Skeletal muscle cell (primary cell): ENCODE results near the gene TPTE2.
"Not testable (repeated sequence)": the region's sequence is repeated elsewhere in the genome, so short reads cannot be mapped to it uniquely, and the experiment has no call there.

Experiments
- DNase-seq: peaks from one replicate; pipeline ENCODE4 v3.0.0-alpha.2; 2010; ENCODE audit warnings: low read depth
- H3K4me3 ChIP-seq: 2 replicates; pipeline ENCODE4 v1.5.1; 2011; ENCODE audit warnings: low read depth, mild to moderate bottlenecking, control low read depth, low read length, moderate library complexity

TPTE2 gene

DNA sequence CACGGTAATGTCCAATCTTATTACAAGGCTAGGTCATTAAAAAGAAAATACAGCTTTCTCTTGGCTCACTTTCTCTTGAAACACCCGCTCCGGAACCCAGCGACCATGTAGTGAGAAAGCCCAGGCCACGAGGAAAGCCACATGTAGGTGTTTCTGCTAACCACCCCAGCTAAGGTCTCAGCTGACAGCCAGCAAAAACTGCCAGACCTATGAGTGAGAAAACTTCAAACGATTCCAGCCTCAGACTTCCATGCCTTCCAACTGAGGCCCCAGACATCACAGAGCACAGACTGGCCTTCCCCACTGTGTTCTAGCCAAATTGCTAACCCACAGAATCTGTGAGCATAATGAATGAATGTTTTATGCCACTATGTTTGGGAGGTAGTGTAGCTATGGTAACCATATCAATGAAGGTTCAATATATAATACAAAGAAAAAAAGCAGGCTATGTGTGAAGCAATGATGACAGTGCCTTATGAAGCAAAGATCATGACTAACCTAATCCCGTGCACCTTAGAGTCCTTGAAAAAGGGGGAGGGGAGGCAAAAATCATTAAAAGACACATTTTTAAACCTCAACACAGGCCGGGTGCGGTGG is 11.9 kb upstream of the TPTE2 start:
- no peak overlapping the region for H3K4me3 ChIP-seq
- no peak for DNase-seq

DNA sequence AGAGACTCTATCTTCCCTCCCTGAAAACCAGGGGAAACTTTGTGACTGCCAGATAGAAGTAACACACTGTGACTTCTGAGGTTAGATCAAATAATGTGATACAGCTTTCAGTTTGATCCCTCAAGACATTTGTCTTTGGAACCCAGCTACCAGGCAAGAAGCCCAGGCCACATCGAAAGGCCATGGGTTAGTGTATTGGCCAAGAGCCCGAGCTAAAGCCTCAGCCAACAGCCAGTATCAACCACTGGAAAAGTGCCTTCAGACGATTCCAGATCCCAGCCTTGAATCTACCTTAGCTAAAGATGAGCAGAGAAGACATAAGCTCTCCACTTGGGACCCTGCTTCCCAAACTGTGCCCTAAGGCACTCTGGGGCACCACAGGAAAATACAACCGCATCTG is 10.9 kb upstream of the TPTE2 start:
- DNase-seq = no peak

DNA sequence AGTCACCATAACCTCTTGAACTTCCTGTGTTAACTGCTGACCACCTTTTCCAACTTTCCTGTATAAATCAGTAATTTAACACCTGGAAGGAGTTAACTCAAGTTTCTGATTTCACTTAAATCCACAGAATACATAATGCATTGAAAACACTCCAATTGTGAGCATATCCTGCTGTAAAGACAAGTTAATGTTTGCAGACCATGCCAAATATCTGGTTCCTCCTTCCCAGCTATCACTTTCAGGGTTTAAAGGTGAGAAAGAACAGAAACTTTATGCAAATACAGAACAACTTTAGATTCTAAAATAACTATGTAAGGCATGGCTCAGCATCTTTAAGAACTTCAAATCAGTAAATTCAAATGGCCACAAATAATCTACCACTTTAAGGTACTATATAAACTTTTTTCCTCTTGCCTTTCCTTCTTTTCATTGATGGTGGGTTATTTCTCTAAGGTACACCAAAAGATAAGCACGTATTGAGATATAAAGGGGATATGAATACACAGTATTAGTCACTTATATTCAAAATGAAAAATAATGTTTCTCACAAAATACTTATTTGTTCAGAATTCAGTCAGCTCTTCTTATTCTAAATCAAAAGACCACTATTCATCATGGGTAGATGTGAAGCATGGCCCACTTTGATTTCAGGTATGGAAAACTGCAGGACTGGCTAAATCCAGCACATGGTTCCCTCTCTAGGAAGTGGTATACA is 6.6 kb upstream of the TPTE2 start:
- no peak overlapping the region for H3K4me3 ChIP-seq
- DNase-seq = no peak

More for the DNA sequence above, 10.9 kb upstream of the TPTE2 start:
- H3K4me3 ChIP-seq = no peak overlapping the region

DNA sequence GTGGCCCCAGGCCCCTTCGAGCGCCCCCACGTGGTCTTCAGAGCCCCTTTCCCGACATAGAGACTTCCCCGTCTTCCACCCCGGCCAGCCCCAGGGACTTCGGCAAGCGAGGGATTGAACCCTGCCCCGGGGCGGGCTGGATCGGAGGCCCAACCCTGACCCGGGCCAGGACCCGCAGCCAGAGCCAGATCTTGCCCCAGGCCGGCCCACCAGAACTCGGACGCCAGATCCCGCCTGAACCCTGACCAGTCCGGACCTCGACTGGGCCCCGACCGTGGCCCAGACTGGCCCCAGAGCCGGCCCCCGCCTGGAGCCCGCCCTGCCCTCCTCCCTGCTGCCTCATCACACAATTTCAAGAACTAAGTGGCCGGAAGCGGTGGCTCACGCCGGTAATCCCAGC is 253 bp upstream of the TPTE2 start:
- no peak overlapping the region for H3K4me3 ChIP-seq
- DNase-seq = no peak

DNA sequence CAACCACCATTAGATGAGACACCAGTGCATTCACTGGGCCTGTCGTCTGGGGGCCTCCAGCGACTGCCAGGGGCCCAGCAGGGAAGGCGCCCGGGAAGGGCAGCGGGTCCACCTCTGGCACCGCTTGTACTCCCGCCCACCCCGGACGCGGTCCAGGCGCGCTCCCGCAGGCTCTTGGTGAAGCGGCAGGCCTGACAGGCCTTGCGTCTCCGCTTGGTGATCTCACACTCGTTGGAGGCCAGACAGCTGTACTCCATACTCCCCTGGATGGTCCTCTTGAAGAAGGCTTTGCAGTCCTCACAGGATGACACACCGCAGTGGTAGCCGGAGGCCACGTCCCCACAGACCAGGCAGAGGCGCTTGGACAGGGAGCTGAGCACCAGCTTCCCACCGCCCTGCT is 660 bp downstream of the TPTE2 start:
- not testable (repeated sequence) for DNase-seq, H3K4me3 ChIP-seq

DNA sequence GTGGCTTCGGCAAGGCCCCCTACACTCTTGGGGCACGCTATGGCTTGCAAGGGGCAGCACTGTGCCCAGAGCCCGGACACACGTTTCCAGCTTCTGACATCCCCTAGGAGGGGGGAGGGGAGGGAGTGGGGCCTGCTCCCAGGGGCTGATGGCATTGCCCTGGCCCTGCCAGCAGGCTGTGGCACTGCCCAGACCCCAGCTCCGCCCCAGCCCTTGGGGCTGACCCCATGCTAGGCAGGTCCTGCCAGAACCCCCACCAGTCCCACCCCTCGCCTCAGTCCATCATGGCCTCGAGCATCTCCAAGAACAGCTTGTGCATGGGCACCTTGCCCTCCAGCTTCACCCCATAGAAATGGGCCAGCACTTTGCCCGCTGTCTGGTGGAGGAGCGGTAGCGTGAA is 1.6 kb downstream of the TPTE2 start:
- not testable (repeated sequence) for DNase-seq

DNA sequence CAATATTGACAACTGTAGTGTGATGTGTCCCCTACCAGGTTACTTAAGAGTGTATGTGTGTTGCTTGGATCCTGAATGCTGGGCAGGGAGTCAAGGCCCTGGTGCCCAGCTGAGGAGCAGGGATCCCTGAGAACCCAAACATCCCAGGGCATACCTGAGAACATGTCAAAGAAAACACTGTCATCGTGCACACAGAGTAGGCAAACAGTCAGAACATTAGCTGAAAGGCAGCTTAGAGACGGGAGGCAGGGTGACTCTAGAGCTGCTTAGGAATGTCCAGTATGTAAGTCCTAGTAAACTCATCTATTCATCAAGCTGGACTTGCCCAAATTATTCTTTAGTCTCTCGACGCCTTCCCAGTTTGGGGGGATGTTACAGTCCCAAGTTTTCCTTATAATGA is 4.0 kb downstream of the TPTE2 start:
- not testable (repeated sequence) for H3K4me3 ChIP-seq, DNase-seq

More for the DNA sequence above, 1.6 kb downstream of the TPTE2 start:
- H3K4me3 ChIP-seq = not testable (repeated sequence)

DNA sequence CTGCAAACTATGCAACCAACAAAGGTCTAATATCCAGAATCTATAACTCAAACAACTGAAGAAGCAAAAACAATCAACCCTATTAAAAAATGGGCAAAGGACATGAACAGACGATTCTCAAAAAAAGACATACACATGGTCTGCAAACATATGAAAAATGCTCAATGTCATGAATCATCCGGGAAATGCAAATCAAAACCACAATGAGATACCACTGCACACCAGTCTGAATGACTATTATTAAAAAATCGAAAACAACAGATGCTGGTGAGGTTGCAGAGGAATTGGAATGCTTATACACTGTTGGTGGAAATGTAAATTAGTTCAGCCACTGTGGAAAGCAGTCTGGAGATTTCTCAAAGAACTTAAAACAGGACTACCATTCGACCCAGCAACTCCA is 12.1 kb downstream of the TPTE2 start:
- not testable (repeated sequence) for DNase-seq, H3K4me3 ChIP-seq

DNA sequence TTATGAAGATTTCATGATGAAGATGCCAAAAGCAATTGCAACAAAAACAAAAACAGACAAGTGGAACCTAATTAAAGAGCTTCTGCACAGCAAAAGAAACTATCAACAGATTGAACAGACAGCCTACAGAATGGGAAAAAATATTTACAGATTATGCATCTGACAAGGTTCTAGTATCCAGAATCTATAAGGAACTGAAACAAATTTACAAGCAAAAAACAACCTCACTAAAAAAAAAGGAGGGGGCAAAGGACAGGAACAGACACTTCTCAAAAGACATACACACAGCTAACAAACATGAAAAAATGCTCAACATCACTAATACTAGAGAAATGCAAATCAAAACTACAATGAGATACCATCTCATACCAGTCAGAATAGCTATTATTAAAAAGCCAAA is 35.7 kb downstream of the TPTE2 start:
- DNase-seq, H3K4me3 ChIP-seq: not testable (repeated sequence)

DNA sequence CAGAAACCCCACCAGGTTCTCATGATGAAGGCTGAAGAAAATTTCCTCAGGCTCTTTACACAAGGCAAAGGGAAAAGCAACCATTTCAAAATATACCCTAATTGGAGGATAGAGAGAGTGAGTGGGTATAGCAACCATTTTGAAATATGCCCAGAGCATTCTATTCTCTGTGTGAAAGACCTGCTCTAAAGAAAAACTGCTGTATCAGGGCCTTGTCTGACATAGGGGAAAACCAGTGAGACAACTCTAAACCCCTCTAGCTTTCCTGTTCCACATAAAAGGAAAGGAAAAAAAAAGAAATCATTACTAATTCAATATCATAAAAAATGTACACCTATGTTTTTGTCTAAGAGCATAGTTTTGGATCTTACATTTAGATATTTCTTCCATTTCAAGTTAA is 42.3 kb downstream of the TPTE2 start:
- no peak overlapping the region for H3K4me3 ChIP-seq
- no peak for DNase-seq

DNA sequence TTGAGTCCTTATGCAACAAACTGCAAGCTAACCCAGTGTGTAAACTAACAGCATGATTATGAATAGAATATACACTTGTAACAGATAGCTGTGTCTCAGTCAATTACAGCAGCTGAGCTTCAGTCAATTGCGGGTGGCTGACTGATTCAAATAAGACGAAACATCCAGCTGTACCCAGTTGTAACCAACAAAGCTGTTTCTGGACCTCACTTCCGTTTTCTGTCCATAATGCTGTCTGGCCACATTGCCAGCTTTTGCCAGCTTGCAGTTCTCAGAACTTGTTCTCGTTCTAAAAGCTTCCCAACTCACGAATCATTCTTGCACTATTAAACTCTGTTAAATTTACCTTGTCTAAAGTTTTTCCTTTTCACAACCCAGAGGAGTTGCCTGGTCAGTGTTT is 53.7 kb downstream of the TPTE2 start:
- not testable (repeated sequence) for DNase-seq

DNA sequence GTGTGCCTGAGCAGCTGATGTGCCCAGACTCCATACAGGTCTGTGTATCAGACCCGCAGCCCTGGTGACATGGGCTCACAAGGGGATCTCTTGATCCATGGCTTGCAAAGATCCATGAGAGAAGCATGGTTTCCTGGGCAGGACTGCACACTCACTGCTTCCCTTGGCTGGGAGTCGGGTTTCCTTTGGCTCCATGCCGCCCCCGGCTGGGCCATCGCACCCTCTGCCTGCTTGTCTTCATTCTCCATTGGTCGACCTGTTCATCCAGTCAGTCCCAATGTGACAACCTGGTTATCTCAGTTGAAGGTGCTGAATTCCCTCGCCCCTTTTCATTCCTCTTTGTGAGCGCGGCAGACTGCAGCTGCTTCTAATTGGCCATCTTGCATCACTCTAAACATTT is 101.2 kb downstream of the TPTE2 start:
- DNase-seq, H3K4me3 ChIP-seq: not testable (repeated sequence)

More for the DNA sequence above, 53.7 kb downstream of the TPTE2 start:
- not testable (repeated sequence) for H3K4me3 ChIP-seq

DNA sequence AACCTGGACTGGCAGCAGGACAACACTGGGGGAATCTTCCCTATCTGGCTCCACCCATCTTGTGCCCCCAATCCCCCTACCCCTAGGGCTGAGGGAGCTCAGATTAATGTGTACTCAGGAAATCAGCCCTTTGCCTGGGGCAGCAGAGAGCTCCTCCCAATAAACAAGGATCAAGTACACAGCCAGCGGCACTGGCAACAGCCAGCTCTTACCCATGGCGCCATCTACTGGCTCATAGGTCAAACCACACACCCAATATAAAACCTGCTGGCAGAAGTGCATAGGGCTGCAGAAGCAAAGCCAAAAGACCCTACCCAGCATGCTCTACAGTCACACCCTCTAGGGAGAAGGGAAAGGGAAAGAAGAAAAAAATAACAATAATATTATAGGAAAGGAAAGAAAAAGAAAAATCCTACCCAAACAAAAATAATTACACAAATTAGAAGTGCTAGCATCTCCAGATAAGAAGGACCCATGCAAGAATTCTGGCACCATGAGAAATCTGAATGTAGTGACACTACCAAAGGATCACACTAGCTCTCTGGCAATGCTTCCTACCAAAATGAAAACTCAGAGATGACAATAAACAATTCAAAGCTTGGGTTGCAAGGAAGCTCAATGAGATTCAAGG is 122.2 kb downstream of the TPTE2 start:
- not testable (repeated sequence) for DNase-seq, H3K4me3 ChIP-seq

DNA sequence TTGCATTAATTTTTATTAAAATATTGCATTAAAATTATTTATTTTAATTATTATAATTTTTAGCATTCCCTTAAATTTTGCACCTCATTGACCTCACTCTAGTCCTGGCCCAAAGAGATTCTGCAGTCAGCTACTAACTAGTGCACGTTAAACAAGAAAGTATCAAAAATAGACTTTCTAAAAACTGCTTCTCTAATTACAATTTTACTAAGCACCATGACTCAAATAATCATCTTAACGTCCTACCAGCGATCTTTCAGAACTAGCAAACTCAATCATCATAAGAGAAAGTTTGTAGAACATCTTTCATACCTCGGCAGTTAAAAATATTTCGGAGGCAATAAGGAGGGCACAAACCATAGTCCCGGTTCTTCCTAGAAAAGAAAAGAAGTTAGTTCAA is 123.6 kb downstream of the TPTE2 start:
- H3K4me3 ChIP-seq, DNase-seq: not testable (repeated sequence)

DNA sequence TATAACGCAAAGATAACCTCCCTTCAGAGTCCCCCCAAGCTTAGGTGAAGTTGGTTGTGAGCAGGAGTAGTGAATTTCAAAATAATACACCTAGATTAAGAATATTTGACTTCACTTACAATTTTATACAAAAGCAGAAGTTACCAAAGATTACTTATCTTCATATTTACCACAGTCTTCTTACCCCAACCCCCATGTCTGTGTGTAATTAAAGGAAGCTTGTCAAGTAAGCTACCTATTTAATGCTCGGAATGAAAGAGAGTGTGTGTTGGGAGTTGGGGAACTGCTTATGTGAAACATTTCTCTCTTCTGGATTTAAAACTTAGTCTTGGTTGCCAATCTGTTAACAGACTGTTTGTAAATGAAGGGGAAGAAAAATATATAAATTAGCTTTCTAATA is 139.1 kb downstream of the TPTE2 start:
- not testable (repeated sequence) for H3K4me3 ChIP-seq, DNase-seq

DNA sequence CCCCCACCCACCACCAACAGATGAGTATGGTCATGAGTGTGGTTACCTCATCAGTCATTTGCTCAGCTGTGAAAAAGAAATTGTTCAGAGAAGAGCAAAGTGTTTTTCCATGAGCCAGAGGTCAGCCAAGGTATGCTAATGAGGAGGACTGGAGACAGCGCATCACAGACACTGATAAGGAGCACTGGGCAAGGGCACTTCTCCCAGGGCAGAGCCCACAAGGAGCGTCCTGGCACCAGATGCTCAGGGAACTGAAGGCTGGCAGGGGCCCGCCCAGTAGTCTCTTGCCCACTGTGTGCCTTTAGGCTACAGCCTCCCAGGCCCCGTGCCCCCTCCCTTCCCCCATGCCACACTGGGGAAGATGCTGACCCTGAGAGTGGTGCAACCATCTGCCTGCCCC is 148.8 kb downstream of the TPTE2 start:
- not testable (repeated sequence) for DNase-seq, H3K4me3 ChIP-seq

DNA sequence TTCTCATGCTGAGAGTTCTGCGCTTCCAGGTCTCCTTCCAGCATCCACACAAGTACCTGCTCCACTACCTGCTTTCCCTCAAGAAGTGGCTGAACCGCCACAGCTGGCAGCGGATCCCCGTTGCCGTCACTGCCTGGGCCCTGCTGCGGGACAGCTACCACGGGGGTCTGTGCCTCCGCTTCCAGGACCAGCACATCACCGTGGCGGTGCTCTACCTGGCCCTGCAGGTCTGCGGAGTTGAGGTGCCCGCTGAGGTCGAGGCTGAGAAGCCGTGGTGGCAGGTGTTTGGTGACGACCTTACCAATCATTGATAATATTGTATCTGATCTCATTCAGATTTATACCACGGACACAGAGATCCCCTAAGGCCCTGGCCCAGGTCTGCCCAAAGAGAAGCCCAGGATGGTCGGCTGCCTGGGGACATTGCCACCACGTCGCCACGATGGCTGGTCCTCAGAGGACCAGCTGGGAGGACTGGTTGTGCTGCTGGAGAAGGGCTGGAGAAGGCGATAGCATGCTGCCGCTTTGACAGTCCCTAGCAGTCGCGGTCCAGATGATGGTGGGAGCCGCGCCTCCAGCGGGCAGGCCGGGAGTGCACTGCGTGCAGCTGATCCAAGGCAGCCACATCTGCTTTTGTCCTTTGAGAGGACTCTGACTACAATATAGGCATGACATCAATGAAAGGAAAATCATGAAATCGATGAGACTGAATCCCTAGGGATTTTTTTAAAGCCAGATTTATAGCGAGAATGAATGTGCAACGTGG is 178.4 kb downstream of the TPTE2 start:
- DNase-seq, H3K4me3 ChIP-seq: not testable (repeated sequence)

DNA sequence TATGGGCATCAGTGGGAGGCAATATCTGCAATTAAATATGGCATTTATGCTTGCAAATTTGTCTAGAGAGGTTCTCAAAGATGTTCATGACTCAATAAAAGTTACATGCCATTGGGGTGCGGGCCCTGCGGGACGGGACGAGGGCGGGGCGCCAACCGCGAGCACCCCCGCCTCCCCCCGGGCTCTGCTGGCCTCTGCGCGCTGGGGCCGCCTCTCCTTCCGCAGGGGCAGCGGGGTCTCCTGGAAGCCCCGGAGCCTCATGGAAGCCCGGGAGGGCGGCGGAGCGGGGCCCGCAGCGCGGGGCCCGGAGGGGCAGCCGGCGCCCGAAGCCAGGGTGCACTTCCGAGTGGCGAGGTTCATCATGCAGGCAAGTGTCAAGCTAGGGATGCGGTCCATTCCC is 179.2 kb downstream of the TPTE2 start:
- H3K4me3 ChIP-seq = no peak overlapping the region
- no peak for DNase-seq
